HCT116 (cell line): ENCODE results near the gene MAML3. TPM values are rescaled to one million over a fixed set of nuclear protein-coding genes. Genes with fewer than 3 reads are reported as not detected.

ENCODE experiments used
- ATAC-seq: fragments of 200-7000 bp; cut with Tn5 transposase; 2 replicates; pipeline ENCODE4 v1.9.1; 2020; ENCODE audit warnings: mild to moderate bottlenecking, moderate library complexity
- BruUV-seq: library from RNA; stranded (reverse); fragments of 400-500 nt; replicated peaks from 2 replicates; lab custom pipeline; 2021; lab: Mats Ljungman, UMichigan
- CTCF ChIA-PET: fragments of 300-600 bp; sonication (Branson Sonifier 250); formaldehyde crosslinking; loops from one replicate; lab custom pipeline; 2021; ENCODE audit warnings: antibody characterized with exemption; lab: Charles Lee
- POLR2A ChIA-PET: fragments of 300-600, 350-600 bp; sonication (Branson Sonifier 250); formaldehyde crosslinking; loops from one replicate; lab custom pipeline; 2021; ENCODE audit warnings: antibody characterized with exemption; lab: Charles Lee
- RAD21 ChIA-PET, 2 experiments: fragments of 300-600 bp; sonication (Branson Sonifier 250); formaldehyde crosslinking; loops; one replicate each; lab custom pipeline; 2023; ENCODE audit warnings: low total read pairs in 2 of 2; ENCODE audit not compliant: uncharacterized antibody in 2 of 2, unreplicated experiment in 2 of 2, low non-redundant PET in 1 of 2; lab: Charles Lee
- DNase-seq: peaks from one replicate; pipeline ENCODE4 v3.0.0-alpha.2; 2010; ENCODE audit warnings: low read depth, low spot score
- H2AFZ ChIP-seq: fragments of 200-600 bp; shearing (Covaris generic), sonication (generic); 2 replicates; pipeline ENCODE4 v1.6.1; 2017; ENCODE audit warnings: low read depth, mixed run types, mixed read lengths, antibody characterized with exemption, low read length; ENCODE audit not compliant: poor library complexity, severe bottlenecking
- H3K27ac ChIP-seq: 2 replicates; pipeline ENCODE4 v1.5.1; 2012; ENCODE audit warnings: low read depth, low read length
- H3K27me3 ChIP-seq: fragments of 200-600 bp; sonication (generic); 2 replicates; pipeline ENCODE4 v1.6.1; 2016; ENCODE audit warnings: mixed run types, low read length, mixed read lengths; ENCODE audit not compliant: insufficient read depth
- H3K36me3 ChIP-seq, 2 experiments: fragments of 200-500 bp in 1 of 2; fragments of 200-600 bp in 1 of 2; sonication (Bioruptor generic) in 1 of 2; sonication (generic) in 1 of 2; 2 replicates each; pipeline versions ENCODE4 v1.5.1 to v1.6.1; 2014 to 2016; ENCODE audit warnings: low read length in 2 of 2, inconsistent platforms in 1 of 2, mixed read lengths in 1 of 2, mixed run types in 1 of 2; ENCODE audit not compliant: insufficient read depth in 2 of 2, control insufficient read depth in 1 of 2
- H3K4me1 ChIP-seq, 2 experiments: fragments of 200-600 bp in 1 of 2; sonication (generic) in 1 of 2; 2 replicates each; pipeline versions ENCODE4 v1.5.1 to v1.6.1; 2012 to 2017; ENCODE audit warnings: low read length in 2 of 2, inconsistent platforms in 1 of 2, mild to moderate bottlenecking in 1 of 2, mixed read lengths in 1 of 2, mixed run types in 1 of 2, moderate library complexity in 1 of 2; ENCODE audit not compliant: insufficient read depth in 2 of 2, control insufficient read depth in 1 of 2
- H3K4me2 ChIP-seq: fragments of 200-600 bp; sonication (generic); 2 replicates; pipeline ENCODE4 v1.6.1; 2017; ENCODE audit warnings: mixed run types, low read length, mixed read lengths
- H3K4me3 ChIP-seq, 2 experiments: fragments of 200-600 bp in 1 of 2; sonication (generic) in 1 of 2; replicated peaks in 1 of 2; 2 replicates each; pipeline ENCODE4 v1.5.1; 2011 to 2016; ENCODE audit warnings: low read length in 2 of 2, control low read depth in 1 of 2, low read depth in 1 of 2, mild to moderate bottlenecking in 1 of 2, mixed read lengths in 1 of 2, mixed run types in 1 of 2
- H3K79me2 ChIP-seq: fragments of 200-600 bp; sonication (generic); 2 replicates; pipeline ENCODE4 v1.6.1; 2017; ENCODE audit warnings: mild to moderate bottlenecking, mixed run types, low read length, moderate library complexity, mixed read lengths; ENCODE audit not compliant: insufficient read depth
- H3K9ac ChIP-seq: fragments of 200-600 bp; sonication (generic); 2 replicates; pipeline ENCODE4 v1.6.1; 2016; ENCODE audit warnings: low read length, mixed read lengths
- H3K9me2 ChIP-seq: fragments of 200-600 bp; sonication (generic), shearing (Covaris generic); 2 replicates; pipeline ENCODE4 v1.6.1; 2017; ENCODE audit warnings: mixed run types, mild to moderate bottlenecking, moderate library complexity; ENCODE audit not compliant: insufficient read depth
- H3K9me3 ChIP-seq, 2 experiments: fragments of 200-500 bp in 1 of 2; fragments of 200-600 bp in 1 of 2; sonication (Bioruptor generic) in 1 of 2; sonication (generic) in 1 of 2; 2 replicates each; pipeline ENCODE4 v1.6.1; 2014 to 2017; ENCODE audit warnings: low read length in 2 of 2, mixed read lengths in 2 of 2, inconsistent platforms in 1 of 2, low read depth in 1 of 2, mild to moderate bottlenecking in 1 of 2, mixed run types in 1 of 2, moderate library complexity in 1 of 2; ENCODE audit not compliant: control insufficient read depth in 1 of 2, insufficient read depth in 1 of 2
- H4K20me1 ChIP-seq: fragments of 200-600 bp; sonication (generic), shearing (Covaris generic); 2 replicates; pipeline ENCODE4 v1.6.1; 2017; ENCODE audit warnings: mixed run types, mild to moderate bottlenecking, moderate library complexity; ENCODE audit not compliant: insufficient read depth
- ATF3 ChIP-seq: IDR thresholded peaks from 2 replicates; pipeline ENCODE4 v1.6.1; 2012
- CBX3 ChIP-seq: IDR thresholded peaks from 2 replicates; pipeline ENCODE4 v1.6.1; 2012; ENCODE audit warnings: low read depth
- EZH2 ChIP-seq: fragments of 200-600 bp; sonication (generic); IDR thresholded peaks from 2 replicates; pipeline ENCODE4 v1.6.1; 2017; ENCODE audit warnings: antibody characterized with exemption, mixed run types
- MAX ChIP-seq: IDR thresholded peaks from 2 replicates; pipeline ENCODE4 v1.6.1; 2012
- POLR2AphosphoS5 ChIP-seq: IDR thresholded peaks from 2 replicates; pipeline ENCODE4 v1.6.1; 2011; ENCODE audit warnings: mild to moderate bottlenecking, low read depth, low read length, moderate library complexity
- RAD21 ChIP-seq: IDR thresholded peaks from 2 replicates; pipeline ENCODE4 v1.6.1; 2012; ENCODE audit warnings: low read depth, mild to moderate bottlenecking
- SIN3A ChIP-seq: IDR thresholded peaks from 2 replicates; pipeline ENCODE4 v1.6.1; 2012; ENCODE audit warnings: low read depth
- SP1 ChIP-seq: IDR thresholded peaks from 2 replicates; pipeline ENCODE4 v1.6.1; 2012; ENCODE audit warnings: low read depth
- ZFX ChIP-seq: fragments of 450-650 bp; IDR thresholded peaks from 2 replicates; pipeline ENCODE4 v1.6.1; 2017
- ZNF274 ChIP-seq: fragments of 200-500 bp; sonication (Bioruptor generic); IDR thresholded peaks from 2 replicates; pipeline ENCODE4 v1.6.1; 2014; ENCODE audit warnings: mild to moderate bottlenecking, low read depth, low read length, inconsistent platforms
- intact Hi-C: fragments of 100-400 bp; cut with micrococcal nuclease; formaldehyde crosslinking; loops from 2 replicates; pipeline ENCODE4 v1.10.0; 2022
- total RNA-seq: library from RNA; stranded (reverse); gene quantifications from one replicate; pipeline ENCODE4 v1.2.1, GENCODE V29; 2021; ENCODE audit not compliant: unreplicated experiment

MAML3 gene
- total RNA-seq, 1 experiment from 2014 or later: 3.1 TPM

GRCh38 chr4:139745111-139745639, 408.8 kb downstream of the MAML3 start:
- no peak overlapping the region for H2AFZ ChIP-seq
- ChIA-PET POLR2A (no interaction called here), RAD21 (no interaction called here), CTCF (no interaction called here)
- BruUV-seq: no TSS peak
- intact Hi-C loops: no loop called here
- DNase-seq: no peak
- H3K79me2 ChIP-seq: no peaks in the 10 kb centered on the region
- no peak overlapping the region for H3K27ac ChIP-seq
- 0 out of 4 replicates have a peak, but pooled peaks cover 0 to 3% of the 10 kb centered on the region in 2 experiments for H3K4me1 ChIP-seq
- ATAC-seq: no peak
- H3K9ac ChIP-seq: no peak overlapping the region
- H3K9me2 ChIP-seq: no peaks in the 10 kb centered on the region
- no peak for TF ChIP-seq EZH2
- no peak for TF ChIP-seq RAD21
- TF ChIP-seq ZNF274: no peak
- TF ChIP-seq MAX: no peak
- no peak overlapping the region for H3K4me3 ChIP-seq
- H4K20me1 ChIP-seq: no peaks in the 10 kb centered on the region
- no peak overlapping the region for H3K4me2 ChIP-seq
- H3K36me3 ChIP-seq: no peaks in the 10 kb centered on the region
- no peaks in the 10 kb centered on the region for H3K9me3 ChIP-seq
- H3K27me3 ChIP-seq: no peaks in the 10 kb centered on the region

GRCh38 chr4:139744232-139744631, 409.8 kb downstream of the MAML3 start:
- ChIA-PET CTCF (no interaction called here), POLR2A (no interaction called here), RAD21 (no interaction called here)
- Histone ChIP-seq H3K27me3 (no peaks in the 10 kb centered on the region), H4K20me1 (no peaks in the 10 kb centered on the region), H3K4me2 (no peak overlapping the region), H3K4me1 (0 out of 4 replicates have a peak, but pooled peaks cover 0 to 3% of the 10 kb centered on the region in 2 experiments), H3K36me3 (no peaks in the 10 kb centered on the region), H3K9me3 (no peaks in the 10 kb centered on the region), H3K9ac (no peak overlapping the region), H3K79me2 (no peaks in the 10 kb centered on the region), H3K27ac (no peak overlapping the region), H2AFZ (no peak overlapping the region), H3K9me2 (no peaks in the 10 kb centered on the region), H3K4me3 (no peak overlapping the region)
- no peak for ATAC-seq
- no peak for DNase-seq
- TF ChIP-seq POLR2AphosphoS5: no peak
- TF ChIP-seq ZNF274: no peak
- TF ChIP-seq SIN3A: no peak
- no peak for TF ChIP-seq ATF3
- TF ChIP-seq ZFX: no peak
- no peak for TF ChIP-seq MAX
- no peak for TF ChIP-seq SP1
- TF ChIP-seq CBX3: no peak
- intact Hi-C loops: no loop called here
- no TSS peak for BruUV-seq
